Neural crest cell (in vitro differentiated cells): Measurements from ENCODE around the gene DLL3. TPM values are rescaled to one million over a fixed set of nuclear protein-coding genes. Genes with fewer than 3 reads are reported as not detected.

Experiments used
- DNase-seq: peaks from one replicate; pipeline ENCODE4 v3.0.0; 2021; ENCODE audit warnings: low read depth, mixed read lengths, low spot score
- H3K27ac Mint-ChIP-seq: one replicate; pipeline ENCODE4 v1.8.0; 2021; ENCODE audit warnings: mild to moderate bottlenecking, mixed read lengths; ENCODE audit not compliant: unreplicated experiment
- H3K27me3 Mint-ChIP-seq: 2 replicates; pipeline ENCODE4 v1.8.0; 2021; ENCODE audit warnings: low read depth, mild to moderate bottlenecking, mixed read lengths
- H3K36me3 Mint-ChIP-seq: 2 replicates; pipeline ENCODE4 v1.8.0; 2021; ENCODE audit warnings: low read depth, mild to moderate bottlenecking, mixed read lengths
- H3K4me1 Mint-ChIP-seq: 2 replicates; pipeline ENCODE4 v1.8.0; 2021; ENCODE audit warnings: mixed read lengths
- H3K4me3 Mint-ChIP-seq: one replicate; pipeline ENCODE4 v1.8.0; 2021; ENCODE audit warnings: mild to moderate bottlenecking, mixed read lengths
- H3K9me3 Mint-ChIP-seq: 2 replicates; pipeline ENCODE4 v1.8.0; 2021; ENCODE audit warnings: mixed read lengths
- total RNA-seq: library from RNA; stranded (reverse); gene quantifications from 2 replicates; pipeline ENCODE4 v1.2.1, GENCODE V29; 2021
- TF ChIP-seq, protein P1 (sequence below): fragments of 200-600 bp; sonication (generic); conservative IDR thresholded peaks from 2 replicates; pipeline ENCODE4 v1.5.0; 2021; ENCODE audit warnings: antibody characterized with exemption, mild to moderate bottlenecking

The DLL3 gene
- total RNA-seq, 1 donor from 2014 or later: 22.3 TPM

DNA sequence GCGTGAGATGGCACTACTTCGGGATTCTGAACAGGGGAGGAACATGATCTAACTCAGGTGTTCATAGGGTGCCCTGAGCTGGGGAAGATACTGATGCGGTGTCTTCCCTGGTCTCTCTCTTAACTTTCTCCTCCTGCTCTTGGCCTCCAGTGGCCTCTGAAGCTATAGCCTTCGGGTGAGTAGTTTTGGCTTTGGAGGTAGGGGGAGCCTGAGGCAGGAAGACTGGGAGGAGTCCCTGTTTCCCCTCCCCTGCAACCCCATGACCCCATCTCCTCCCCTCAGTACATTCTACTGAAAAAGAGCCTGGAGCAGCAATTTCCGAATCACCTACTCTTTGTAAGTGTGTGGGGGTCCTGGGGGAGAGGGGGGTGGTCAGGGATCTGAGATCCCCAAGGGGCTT lies 19.7 kb downstream of the DLL3 start:
- TF ChIP-seq, protein P1, sequence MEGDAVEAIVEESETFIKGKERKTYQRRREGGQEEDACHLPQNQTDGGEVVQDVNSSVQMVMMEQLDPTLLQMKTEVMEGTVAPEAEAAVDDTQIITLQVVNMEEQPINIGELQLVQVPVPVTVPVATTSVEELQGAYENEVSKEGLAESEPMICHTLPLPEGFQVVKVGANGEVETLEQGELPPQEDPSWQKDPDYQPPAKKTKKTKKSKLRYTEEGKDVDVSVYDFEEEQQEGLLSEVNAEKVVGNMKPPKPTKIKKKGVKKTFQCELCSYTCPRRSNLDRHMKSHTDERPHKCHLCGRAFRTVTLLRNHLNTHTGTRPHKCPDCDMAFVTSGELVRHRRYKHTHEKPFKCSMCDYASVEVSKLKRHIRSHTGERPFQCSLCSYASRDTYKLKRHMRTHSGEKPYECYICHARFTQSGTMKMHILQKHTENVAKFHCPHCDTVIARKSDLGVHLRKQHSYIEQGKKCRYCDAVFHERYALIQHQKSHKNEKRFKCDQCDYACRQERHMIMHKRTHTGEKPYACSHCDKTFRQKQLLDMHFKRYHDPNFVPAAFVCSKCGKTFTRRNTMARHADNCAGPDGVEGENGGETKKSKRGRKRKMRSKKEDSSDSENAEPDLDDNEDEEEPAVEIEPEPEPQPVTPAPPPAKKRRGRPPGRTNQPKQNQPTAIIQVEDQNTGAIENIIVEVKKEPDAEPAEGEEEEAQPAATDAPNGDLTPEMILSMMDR: no peak
- Mint-ChIP-seq H3K4me1 (peaks cover 16% of the 10 kb centered on the region), H3K27ac (no peak overlapping the region), H3K27me3 (peaks cover 56% of the 10 kb centered on the region), H3K36me3 (no peaks in the 10 kb centered on the region), H3K9me3 (no peaks in the 10 kb centered on the region), H3K4me3 (no peak overlapping the region)
- DNase-seq: no peak

DNA sequence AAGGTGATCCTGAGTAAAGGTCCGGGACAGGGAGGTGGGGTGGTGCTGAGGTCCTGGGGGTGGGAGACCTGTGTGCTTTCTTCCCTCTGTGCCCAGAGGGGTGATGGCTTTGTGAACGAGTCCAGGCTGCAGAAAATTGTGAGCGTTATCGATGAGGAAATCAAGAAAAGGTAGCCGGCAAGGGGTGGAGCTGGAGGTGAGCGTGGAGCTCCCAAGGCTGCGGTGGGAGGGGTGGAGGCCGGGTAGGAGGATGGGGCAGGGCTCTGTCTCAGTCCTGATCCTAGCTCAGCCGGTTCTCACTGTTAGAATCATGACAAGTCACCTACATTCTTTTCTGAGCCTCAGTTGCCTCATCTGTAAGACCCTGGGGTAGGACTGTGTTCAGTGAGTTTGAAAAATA lies 20.2 kb downstream of the DLL3 start:
- DNase-seq: no peak
- Mint-ChIP-seq H3K27me3 (peaks cover 51% of the 10 kb centered on the region), H3K36me3 (no peaks in the 10 kb centered on the region), H3K9me3 (no peaks in the 10 kb centered on the region), H3K4me1 (peaks cover 16% of the 10 kb centered on the region), H3K27ac (no peak overlapping the region), H3K4me3 (no peak overlapping the region)
- TF ChIP-seq, protein P1: no peak

GRCh38 chr19:39520541-39521484 lies 22.1 kb downstream of the DLL3 start:
- Mint-ChIP-seq H3K9me3 (no peaks in the 10 kb centered on the region), H3K4me3 (no peak overlapping the region), H3K27me3 (peaks cover 32% of the 10 kb centered on the region), H3K36me3 (no peaks in the 10 kb centered on the region), H3K4me1 (peaks cover 12% of the 10 kb centered on the region), H3K27ac (no peak overlapping the region)
- TF ChIP-seq, protein P1: no peak
- no peak for DNase-seq

DNA sequence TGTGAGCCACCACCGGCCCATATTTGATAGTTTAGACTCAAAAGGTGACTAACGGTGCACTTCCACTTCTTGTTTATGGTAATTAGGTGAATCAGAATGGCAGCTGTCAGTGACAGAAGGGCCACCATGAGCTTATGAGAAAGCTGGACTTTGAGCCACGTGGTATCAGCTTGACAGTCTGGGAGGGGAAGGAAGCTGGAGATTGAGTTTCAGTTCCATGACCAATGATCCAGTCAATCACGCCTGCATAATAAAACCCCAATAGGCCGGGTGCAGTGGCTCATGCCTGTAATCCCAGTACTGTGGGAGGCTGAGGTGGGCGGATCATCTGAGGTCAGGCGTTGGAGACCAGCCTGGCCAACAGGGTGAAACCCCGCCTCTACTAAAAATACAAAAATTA lies 25.7 kb downstream of the DLL3 start:
- no peak overlapping the region for H3K4me3 Mint-ChIP-seq
- TF ChIP-seq, protein P1: no peak
- DNase-seq: no peak
- H3K9me3 Mint-ChIP-seq: no peaks in the 10 kb centered on the region
- H3K4me1 Mint-ChIP-seq: peaks cover 5% of the 10 kb centered on the region
- no peaks in the 10 kb centered on the region for H3K27me3 Mint-ChIP-seq
- H3K36me3 Mint-ChIP-seq: no peaks in the 10 kb centered on the region
- no peak overlapping the region for H3K27ac Mint-ChIP-seq

DNA sequence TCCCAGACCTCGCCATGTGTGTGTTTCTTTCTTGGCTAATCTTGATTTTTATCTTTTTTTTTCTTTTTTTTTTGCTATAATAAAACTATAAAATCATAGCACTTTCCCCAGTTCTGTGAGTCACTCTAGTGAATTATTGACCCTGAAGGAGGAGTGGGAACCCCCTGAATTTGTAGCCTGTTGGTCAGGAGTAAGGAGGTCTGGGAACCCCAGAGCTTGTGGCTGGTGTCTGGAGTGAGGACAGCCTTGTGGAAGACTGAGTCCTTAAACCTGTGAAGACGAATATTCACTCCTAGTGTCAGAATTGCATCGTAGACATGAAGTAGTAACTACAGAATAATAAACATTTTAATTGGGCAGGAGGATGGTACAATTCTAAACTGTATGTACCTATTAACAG lies 26.5 kb downstream of the DLL3 start:
- Mint-ChIP-seq H3K4me1 (peaks cover 5% of the 10 kb centered on the region), H3K27me3 (no peaks in the 10 kb centered on the region), H3K27ac (no peak overlapping the region), H3K36me3 (no peaks in the 10 kb centered on the region), H3K4me3 (peak overlapping the region; percentile 5), H3K9me3 (no peaks in the 10 kb centered on the region)
- DNase-seq: no peak
- TF ChIP-seq, protein P1: no peak
